HUES48 (cell line): ENCODE measurements around the gene TMEM273.

Experiments used
- H3K27ac ChIP-seq: one replicate; pipeline ENCODE4 v1.7.0; 2013; ENCODE audit warnings: low read depth, low read length, inconsistent platforms
- H3K27me3 ChIP-seq: 2 replicates; pipeline ENCODE4 v1.6.1; 2013; ENCODE audit warnings: mild to moderate bottlenecking, low read length; ENCODE audit not compliant: control insufficient read depth, insufficient read depth
- H3K36me3 ChIP-seq: 2 replicates; pipeline ENCODE4 v1.6.1; 2013; ENCODE audit warnings: low read length; ENCODE audit not compliant: control insufficient read depth, insufficient read depth
- H3K4me1 ChIP-seq: 2 replicates; pipeline ENCODE4 v1.6.1; 2013; ENCODE audit warnings: mild to moderate bottlenecking, low read length; ENCODE audit not compliant: control insufficient read depth, insufficient read depth
- H3K4me3 ChIP-seq: 2 replicates; pipeline ENCODE4 v1.5.1; 2013; ENCODE audit warnings: mild to moderate bottlenecking, low read depth, low read length
- H3K9ac ChIP-seq: 2 replicates; pipeline ENCODE4 v1.6.1; 2013; ENCODE audit warnings: mild to moderate bottlenecking, low read depth, low read length, moderate library complexity
- H3K9me3 ChIP-seq: 2 replicates; pipeline ENCODE4 v1.6.1; 2013; ENCODE audit warnings: low read length; ENCODE audit not compliant: control insufficient read depth, insufficient read depth

Gene TMEM273

DNA sequence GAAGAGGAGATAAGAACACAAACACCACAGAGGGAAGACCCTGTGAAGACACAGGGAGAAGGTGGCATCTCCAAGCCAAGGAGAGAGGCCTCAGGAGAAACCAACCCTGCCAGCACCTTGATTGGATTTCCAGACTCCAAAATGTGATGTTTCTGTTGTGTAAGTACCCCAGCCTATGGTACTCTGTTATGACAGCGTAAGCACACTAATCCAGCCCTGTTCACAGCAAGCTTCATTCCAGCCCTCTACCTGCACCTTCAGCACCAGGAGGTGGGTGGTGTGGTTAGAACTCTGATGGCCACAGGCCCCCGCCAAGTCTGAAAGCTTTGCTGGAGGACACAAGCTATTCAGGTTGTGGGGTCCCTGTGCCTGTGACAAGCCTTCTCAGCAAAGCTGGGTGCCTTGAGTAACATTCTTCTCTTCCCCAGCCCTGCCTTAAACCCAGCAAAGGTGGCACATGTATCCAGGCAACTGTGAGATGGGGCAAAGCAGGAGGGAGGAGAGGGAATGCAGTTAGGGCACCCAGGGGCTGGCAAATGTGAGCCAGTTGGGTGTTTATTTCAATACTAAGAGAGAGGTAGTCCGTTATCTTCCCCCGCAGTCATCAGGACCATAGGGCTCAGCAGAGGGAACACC is 77.4 kb downstream of the TMEM273 start:
- Histone ChIP-seq H3K27ac (no peak overlapping the region), H3K4me3 (no peak overlapping the region), H3K4me1 (no peaks in the 10 kb centered on the region)

GRCh38 chr10:49109669-49110340 is 78.4 kb downstream of the TMEM273 start:
- Histone ChIP-seq H3K27ac (no peak overlapping the region), H3K9me3 (no peaks in the 10 kb centered on the region), H3K9ac (no peak overlapping the region), H3K27me3 (peaks cover 11% of the 10 kb centered on the region), H3K36me3 (no peaks in the 10 kb centered on the region), H3K4me3 (no peak overlapping the region), H3K4me1 (no peaks in the 10 kb centered on the region)

More for the DNA sequence above, 77.4 kb downstream of the TMEM273 start:
- H3K27me3 ChIP-seq = peaks cover 13% of the 10 kb centered on the region
- H3K9me3 ChIP-seq = no peaks in the 10 kb centered on the region
- H3K9ac ChIP-seq = no peak overlapping the region
- H3K36me3 ChIP-seq = no peaks in the 10 kb centered on the region

DNA sequence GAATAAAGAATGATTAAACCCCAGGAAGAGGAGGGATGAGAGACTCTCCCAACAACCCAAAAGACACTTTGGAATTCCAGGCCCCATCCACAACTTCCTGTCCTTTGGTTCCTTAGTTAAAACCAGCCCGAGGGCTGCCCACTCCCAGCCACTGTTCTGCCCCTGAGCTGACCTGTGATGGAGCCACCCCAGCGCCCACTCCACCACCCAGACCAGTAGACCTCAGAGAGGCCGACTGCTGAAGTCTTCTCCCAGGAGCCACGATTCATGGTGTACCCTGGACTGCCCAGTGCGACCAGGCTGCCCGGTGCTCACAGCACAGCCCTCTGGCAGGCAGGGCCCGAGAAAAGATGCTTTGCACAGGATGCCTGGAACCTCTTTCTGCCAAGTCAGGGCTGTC is 79.5 kb downstream of the TMEM273 start:
- no peaks in the 10 kb centered on the region for H3K36me3 ChIP-seq
- H3K27me3 ChIP-seq = no peaks in the 10 kb centered on the region
- no peak overlapping the region for H3K4me3 ChIP-seq
- H3K9me3 ChIP-seq = no peaks in the 10 kb centered on the region
- H3K9ac ChIP-seq = no peak overlapping the region
- no peak overlapping the region for H3K27ac ChIP-seq
- no peaks in the 10 kb centered on the region for H3K4me1 ChIP-seq

- Histone ChIP-seq H3K27ac (no peak overlapping the region), H3K9me3 (no peaks in the 10 kb centered on the region), H3K4me3 (no peak overlapping the region), H3K36me3 (no peaks in the 10 kb centered on the region), H3K27me3 (no peaks in the 10 kb centered on the region), H3K4me1 (no peaks in the 10 kb centered on the region), H3K9ac (no peak overlapping the region)
These were observed 80.3 kb downstream of the TMEM273 start for GRCh38 chr10:49107887-49108267.

DNA sequence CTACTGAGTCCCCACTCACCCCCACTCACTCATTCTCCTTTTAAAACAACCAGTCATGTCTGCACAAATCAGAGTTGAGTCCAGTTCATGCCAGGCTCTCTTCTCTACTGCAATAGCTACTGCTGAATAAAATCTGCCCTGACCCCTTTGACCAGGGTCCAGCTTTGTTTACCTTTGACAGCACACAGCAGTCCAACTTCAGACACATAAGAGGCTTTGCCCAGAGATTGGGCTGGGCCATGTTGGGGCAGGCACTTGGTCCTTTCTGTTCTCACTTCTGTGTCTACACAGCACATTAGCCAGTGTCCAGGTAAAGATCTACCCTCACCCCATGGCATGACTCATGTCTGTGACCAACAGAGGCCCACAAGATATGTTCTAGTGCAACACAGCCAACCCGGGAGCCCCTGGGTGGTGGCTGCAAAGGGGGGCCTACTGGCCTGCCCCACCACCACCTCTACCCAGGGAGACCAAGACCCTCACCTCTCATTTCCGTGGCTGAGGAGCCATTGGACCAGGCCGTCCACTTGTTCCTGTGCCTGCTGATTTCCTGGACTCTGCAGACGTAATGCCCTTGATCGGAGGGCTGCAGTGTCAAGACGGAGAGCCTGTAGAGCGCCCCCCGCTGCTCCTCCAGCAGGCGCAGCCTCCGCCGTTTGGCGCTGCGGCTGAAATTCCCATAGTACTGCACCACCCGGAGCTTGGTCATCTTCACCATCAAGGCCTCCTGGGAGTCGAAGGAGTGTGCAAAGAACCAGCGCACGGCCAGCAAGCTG is 80.9 kb downstream of the TMEM273 start:
- no peaks in the 10 kb centered on the region for H3K9me3 ChIP-seq
- H3K27me3 ChIP-seq = no peaks in the 10 kb centered on the region
- no peak overlapping the region for H3K27ac ChIP-seq
- no peaks in the 10 kb centered on the region for H3K36me3 ChIP-seq
- H3K4me1 ChIP-seq = no peaks in the 10 kb centered on the region
- H3K9ac ChIP-seq = no peak overlapping the region
- no peak overlapping the region for H3K4me3 ChIP-seq

GRCh38 chr10:49106451-49106850 is 81.7 kb downstream of the TMEM273 start:
- Histone ChIP-seq H3K9ac (no peak overlapping the region), H3K27ac (no peak overlapping the region), H3K9me3 (no peaks in the 10 kb centered on the region), H3K27me3 (no peaks in the 10 kb centered on the region), H3K4me1 (no peaks in the 10 kb centered on the region), H3K36me3 (no peaks in the 10 kb centered on the region), H3K4me3 (no peak overlapping the region)

GRCh38 chr10:49105076-49105475 is 83.1 kb downstream of the TMEM273 start:
- no peaks in the 10 kb centered on the region for H3K4me1 ChIP-seq
- H3K9ac ChIP-seq = no peak overlapping the region
- H3K36me3 ChIP-seq = no peaks in the 10 kb centered on the region
- no peak overlapping the region for H3K4me3 ChIP-seq
- H3K27ac ChIP-seq = no peak overlapping the region
- no peaks in the 10 kb centered on the region for H3K27me3 ChIP-seq
- H3K9me3 ChIP-seq = no peaks in the 10 kb centered on the region
